ENCODE data around the gene HHIPL1.

- TF ChIP-seq POLR2AphosphoS2 (conservative IDR thresholded peaks at IDR 0.05; ENCODE audit: low read length), result no peak
- TF ChIP-seq CTCF (IDR thresholded peaks at IDR 0.05), result no peak
- TF ChIP-seq MYC (IDR thresholded peaks at IDR 0.05; ENCODE audit: borderline replicate concordance, low read length), result no peak
- TF ChIP-seq CHD2 (IDR thresholded peaks at IDR 0.05; ENCODE audit: low read length, partially characterized antibody), result no peak
- TF ChIP-seq SREBF2 (IDR thresholded peaks at IDR 0.05), result no peak
- TF ChIP-seq HES2 (IDR thresholded peaks at IDR 0.05), result no peak
- TF ChIP-seq JUNB (IDR thresholded peaks at IDR 0.05), result no peak
- no peak for TF ChIP-seq EP300 (IDR thresholded peaks at IDR 0.05)
- TF ChIP-seq USF2 (IDR thresholded peaks at IDR 0.05), result no peak
- TF ChIP-seq POLR2A (IDR thresholded peaks at IDR 0.05; ENCODE audit: low read length), result no peak
- TF ChIP-seq BHLHE40 (IDR thresholded peaks at IDR 0.05; ENCODE audit: low read depth, low read length), result no peak
- no peak for TF ChIP-seq REST (IDR thresholded peaks at IDR 0.05)
- TF ChIP-seq MAFK (IDR thresholded peaks at IDR 0.05; ENCODE audit: partially characterized antibody), result no peak
- TF ChIP-seq PBX3 (IDR thresholded peaks at IDR 0.05), result no peak
Measured at GRCh38 chr14:99703381-99703780, 58.5 kb downstream of the HHIPL1 start.
